ENCODE data around the gene THRB.
"Not testable (repeated sequence)": the region's sequence is repeated elsewhere in the genome, so short reads cannot be mapped to it uniquely, and the experiment has no call there.

Gene THRB

GRCh38 chr3:24401090-24401810 is 93.4 kb downstream of the THRB start:
- DNase-seq = no peak

- no peak for DNase-seq
Observed at GRCh38 chr3:24400450-24400849, 94.2 kb downstream of the THRB start.

GRCh38 chr3:24400015-24400414 is 94.6 kb downstream of the THRB start:
- no peak for DNase-seq

- DNase-seq = no peak
Observed at GRCh38 chr3:24399614-24400013, 95.0 kb downstream of the THRB start.

- not testable (repeated sequence) for DNase-seq
Observed at GRCh38 chr3:24398712-24399111, 95.9 kb downstream of the THRB start.

DNA sequence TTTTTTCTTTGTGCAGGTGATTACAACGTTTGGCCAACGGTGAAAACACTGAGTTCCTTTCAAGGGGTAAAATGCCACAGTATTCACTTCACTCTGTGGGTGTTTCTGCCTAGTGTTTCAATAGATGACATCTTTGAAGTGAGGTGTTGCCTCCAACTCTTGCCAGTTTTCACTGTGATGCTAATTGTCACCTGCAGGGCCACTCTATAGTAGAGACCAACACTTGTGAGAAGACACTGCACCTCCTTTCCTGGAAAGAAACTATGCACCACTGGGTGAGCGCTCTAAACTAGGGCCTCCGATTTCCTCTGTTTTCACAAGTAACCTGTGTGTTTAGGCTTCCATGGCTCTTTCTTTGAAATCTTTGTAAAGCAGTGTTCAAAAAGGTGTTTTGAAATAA is 98.3 kb downstream of the THRB start:
- DNase-seq = peak; percentile 21

DNA sequence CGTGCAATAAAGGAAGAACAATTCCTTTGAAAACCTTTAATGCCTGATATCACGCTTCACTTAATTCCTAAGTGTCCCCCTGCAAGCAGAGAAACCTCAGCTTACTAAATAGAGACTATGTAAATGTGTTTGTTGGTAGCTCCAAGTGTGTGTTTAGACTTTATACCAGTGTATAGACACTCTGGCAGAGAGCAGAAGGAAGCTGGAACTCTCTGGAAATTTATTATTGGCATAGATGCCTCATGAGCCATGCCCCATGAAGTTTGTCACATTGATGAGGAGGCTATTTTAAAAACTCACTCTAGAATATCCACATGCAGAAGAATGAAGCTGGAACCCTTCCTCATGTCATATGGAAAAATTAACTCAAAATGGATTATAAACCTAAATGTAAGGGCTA is 99.9 kb downstream of the THRB start:
- DNase-seq = no peak

DNA sequence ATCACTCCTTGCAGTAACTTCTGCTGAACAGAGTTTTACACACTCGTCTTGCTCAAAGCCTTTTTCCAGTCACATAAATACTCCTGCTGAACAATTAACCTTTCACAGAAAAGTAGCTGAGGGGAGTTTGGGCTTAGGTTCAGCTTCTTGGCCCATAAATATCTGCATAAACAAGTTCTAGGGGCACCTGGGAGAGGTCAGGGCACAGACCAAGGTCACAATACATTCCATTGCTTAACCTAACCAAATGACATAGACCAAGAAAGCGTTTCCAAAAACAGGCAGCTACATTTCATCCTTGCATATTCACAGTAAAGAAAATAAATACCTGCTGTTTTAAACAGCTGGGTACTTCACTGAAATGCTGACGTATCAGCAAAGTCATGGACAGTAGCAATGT is 101.3 kb downstream of the THRB start:
- DNase-seq = no peak

DNA sequence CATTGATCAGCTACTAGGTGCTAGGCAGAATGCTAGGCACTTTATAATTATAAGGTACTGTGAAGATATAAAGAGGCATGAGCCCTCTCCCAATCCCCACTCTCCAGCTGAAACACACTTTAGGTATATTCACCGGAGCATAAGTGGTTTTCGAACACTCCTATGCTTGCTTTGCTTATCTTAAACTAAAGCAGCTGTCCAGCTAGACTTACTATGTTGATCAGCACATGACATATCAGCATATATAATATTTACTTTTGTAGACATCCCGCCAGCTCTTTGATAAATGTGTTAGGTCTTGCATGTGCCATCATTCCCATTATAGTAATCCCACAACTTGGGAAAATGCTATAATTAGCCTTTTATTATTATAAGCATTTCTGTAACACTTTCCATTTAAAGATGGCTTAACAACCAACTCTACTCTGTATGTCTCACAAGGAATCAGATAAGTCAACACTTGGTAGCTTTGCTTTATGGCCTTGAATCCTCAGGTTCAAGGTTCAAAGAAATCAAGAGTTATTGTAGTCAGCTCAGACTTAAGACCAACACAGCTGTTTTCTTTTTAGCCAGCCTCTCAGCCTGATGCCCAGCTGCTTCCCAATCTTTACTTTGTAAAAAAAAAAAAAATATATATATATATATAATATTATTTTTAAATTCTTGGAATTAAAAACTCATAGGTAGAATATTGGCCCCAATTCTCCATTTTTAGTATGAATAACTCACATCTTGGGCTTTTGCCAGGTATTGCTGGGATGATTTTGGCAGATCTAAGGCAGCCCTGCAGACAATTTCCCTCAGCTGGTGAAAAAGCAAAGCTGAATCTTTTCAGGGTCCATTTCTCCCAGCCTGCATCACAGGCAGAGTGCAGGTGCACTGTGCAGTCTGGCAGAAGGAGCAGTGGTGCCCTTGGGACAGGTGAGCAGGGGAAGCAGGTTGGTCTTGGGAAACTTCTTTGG is 104.2 kb downstream of the THRB start:
- DNase-seq = no peak

DNA sequence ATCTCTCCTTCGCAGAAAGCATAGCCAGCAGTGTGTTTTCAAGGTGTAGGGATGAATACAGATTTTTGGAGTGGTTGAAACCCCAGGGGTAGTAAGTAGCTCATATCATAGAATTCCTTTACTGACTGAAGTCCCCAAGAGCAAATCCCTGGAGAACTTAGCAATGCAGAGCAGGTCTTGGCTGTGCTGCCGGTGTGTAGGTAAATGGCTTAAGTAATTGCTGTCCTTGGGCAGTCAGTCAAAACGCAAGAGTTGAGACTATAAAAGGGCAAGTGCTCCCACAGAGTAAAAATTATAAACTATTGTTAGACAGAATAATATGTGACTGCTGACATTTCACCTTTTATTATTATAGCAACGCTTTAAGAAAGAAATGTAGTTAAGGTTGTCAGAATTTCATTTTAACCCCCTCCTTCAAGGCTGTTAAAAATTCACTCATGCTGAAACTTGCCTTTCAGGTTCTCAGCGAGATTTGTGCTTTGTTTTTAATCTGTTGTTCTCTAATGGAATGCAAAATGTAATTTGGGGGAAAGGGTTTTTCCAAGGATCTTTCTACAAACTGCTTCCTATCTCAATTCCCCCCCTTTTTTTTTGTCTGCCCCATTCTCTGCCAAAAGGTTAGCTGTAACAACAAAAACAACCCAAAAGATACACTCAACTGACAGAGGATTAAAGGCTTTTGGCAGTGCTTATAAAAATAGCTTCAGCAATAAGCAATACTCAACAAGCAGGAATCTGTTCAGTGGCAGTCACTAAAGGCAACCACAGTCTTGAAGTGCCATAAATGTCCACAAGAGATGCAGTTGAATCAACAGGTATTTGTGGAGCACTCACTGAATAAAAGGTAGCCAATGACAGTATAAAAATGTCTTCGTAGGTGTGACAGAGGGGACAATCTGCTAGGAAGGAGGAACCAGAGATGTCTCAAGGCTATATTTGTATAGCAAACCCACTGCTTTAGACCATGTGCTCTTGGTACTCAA is 105.3 kb downstream of the THRB start:
- no peak for DNase-seq

DNA sequence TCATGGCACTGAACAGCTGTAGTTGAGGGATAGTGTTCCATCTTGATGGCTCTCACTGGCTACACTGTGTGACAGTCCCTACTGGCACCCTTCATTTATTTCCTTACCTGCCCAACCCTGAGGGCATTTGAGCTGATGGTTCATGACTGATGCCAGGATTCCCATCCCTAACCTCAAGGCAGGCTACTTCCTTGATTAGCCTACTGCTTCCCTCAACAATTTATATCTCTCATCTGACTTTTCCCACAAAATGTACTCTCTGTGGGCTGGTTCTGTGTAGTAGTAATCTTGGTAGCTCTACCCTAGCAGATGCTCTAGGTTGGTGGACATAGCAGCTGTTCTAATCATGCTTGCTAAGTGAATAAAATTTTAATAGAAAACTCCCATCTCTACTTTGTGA is 106.0 kb downstream of the THRB start:
- no peak for DNase-seq

DNA sequence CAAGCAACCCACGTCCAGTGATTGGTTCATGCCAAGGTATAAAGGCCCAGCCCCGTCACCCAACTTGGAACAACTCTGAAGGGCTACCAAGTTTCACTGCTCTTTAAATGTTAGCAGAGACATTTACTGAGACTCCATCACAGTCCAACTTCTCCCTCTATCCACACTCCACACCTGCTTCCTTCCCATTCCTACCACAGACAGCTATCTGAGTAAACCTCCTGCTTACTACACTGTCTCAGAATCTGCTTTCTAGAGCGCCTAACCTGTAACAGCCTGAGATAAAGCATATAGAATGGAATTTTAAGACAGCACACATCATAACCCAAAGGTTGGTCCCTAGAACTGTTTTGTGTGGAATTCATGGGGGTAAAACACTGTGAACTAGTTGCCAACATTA is 106.5 kb downstream of the THRB start:
- DNase-seq = no peak

GRCh38 chr3:24387493-24387892 is 107.2 kb downstream of the THRB start:
- no peak for DNase-seq

- DNase-seq = no peak
Observed at GRCh38 chr3:24387000-24387399, 107.7 kb downstream of the THRB start.

DNA sequence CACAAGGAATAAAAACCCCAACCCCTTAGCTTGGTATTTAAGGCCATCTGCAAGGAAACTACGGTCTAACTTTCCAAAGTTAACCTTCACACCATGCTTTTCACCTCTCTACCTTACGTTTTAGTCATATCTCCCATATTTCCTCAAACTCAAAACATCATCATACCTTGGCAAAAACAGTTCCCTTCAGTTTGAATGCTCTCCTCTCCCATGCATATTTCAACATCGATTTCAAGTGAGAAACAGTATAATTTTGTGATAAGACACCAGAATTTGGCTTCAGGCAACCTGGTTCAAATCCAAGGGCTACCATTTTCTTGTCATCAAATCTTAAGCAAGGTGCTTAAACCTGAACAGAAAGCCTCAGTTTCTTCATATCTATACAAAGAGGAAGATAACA is 108.2 kb downstream of the THRB start:
- no peak for DNase-seq

- no peak for DNase-seq
Observed at GRCh38 chr3:24385012-24385615, 109.5 kb downstream of the THRB start.

- DNase-seq = no peak
Observed at GRCh38 chr3:24382647-24383046, 112.0 kb downstream of the THRB start.

DNA sequence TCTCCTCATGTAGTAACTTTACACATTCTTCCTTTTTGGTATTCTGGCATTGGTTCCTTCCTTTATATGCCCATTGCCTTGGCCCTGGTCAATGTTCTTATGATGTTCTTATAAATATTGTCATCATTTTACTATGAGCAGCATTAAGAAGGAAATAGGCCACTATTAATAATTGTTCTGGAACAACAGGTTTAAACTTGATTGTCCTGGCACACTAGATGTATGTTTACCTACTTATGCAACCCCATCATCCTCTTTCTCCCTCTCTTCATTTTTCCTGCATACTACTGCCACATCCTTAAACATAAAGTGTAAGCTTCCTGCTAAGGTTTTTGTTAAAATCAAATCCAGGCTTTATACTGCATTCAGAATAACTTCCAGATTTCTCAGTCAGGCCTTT is 114.7 kb downstream of the THRB start:
- DNase-seq = no peak

DNA sequence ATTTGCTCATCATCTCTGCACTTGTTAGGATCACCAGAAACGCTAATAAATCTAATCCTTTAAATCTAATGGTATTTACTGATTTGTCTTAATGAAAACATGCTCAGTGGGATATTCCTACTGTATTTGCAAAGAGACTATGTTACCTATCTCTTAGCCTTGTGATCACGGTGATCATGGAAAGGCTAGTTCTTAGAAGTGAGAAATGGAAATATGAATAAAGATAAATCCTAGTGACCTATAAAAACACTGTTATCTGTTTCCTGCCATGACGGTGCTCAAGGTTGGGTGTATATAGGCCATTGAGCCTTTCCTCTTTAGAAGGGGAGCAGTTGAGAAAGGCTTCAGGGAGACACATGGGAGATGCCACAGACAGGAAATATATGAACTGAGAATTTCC is 116.3 kb downstream of the THRB start:
- DNase-seq = no peak

GRCh38 chr3:24377218-24377993 is 117.2 kb downstream of the THRB start:
- no peak for DNase-seq

- DNase-seq = peak; percentile 35
Observed at GRCh38 chr3:24375947-24376384, 118.7 kb downstream of the THRB start.

GRCh38 chr3:24374801-24375200 is 119.8 kb downstream of the THRB start:
- DNase-seq = no peak

All from RPMI8226 (cell line).